ENCODE data around the gene SLC66A3.

The SLC66A3 gene

GRCh38 chr2:11213975-11214374 lies 58.7 kb downstream of the SLC66A3 start:
- no peak for DNase-seq (ENCODE audit: low read depth in 2 of 2)

- DNase-seq (ENCODE audit: low read depth in 2 of 2): no peak
Measured at GRCh38 chr2:11214770-11215169, 59.5 kb downstream of the SLC66A3 start.

GRCh38 chr2:11215407-11215806 lies 60.1 kb downstream of the SLC66A3 start:
- no peak for DNase-seq (ENCODE audit: low read depth in 2 of 2)

GRCh38 chr2:11220445-11220844 lies 65.2 kb downstream of the SLC66A3 start:
- DNase-seq (ENCODE audit: low read depth in 2 of 2): no peak

GRCh38 chr2:11222845-11223244 lies 67.6 kb downstream of the SLC66A3 start:
- no peak for DNase-seq (ENCODE audit: low read depth in 2 of 2)

- no peak for DNase-seq (ENCODE audit: low read depth in 2 of 2)
Measured at GRCh38 chr2:11224887-11225286, 69.6 kb downstream of the SLC66A3 start.

- no peak for DNase-seq (ENCODE audit: low read depth in 2 of 2)
Measured at GRCh38 chr2:11227595-11227994, 72.3 kb downstream of the SLC66A3 start.
